K562 (cell line): ENCODE results near the gene TUBA1B. TPM values are rescaled to one million over a fixed set of nuclear protein-coding genes. Genes with fewer than 3 reads are reported as not detected.

Experiments used
- ATAC-seq: fragments of 200-7000 bp; cut with Tn5 transposase; 3 replicates; pipeline ENCODE4 v1.9.1; 2020; ENCODE audit warnings: moderate library complexity
- BruUV-seq: library from RNA; stranded (reverse); fragments of 400-500 nt; replicated peaks from 2 replicates; lab custom pipeline; 2021; lab: Mats Ljungman, UMichigan
- CTCF ChIA-PET: fragments of 300-600 bp; formaldehyde crosslinking; extraction: SDS; loops from one replicate; lab custom pipeline; 2021; ENCODE audit warnings: low intra/inter-chr PET ratio; lab: Yijun Ruan, JAX
- POLR2A ChIA-PET: fragments of 300-600, 350-650 bp; sonication (Branson Sonifier 250); formaldehyde crosslinking; extraction: SDS; loops from one replicate; lab custom pipeline; 2021; ENCODE audit warnings: antibody characterized with exemption, inconsistent platforms; lab: Yijun Ruan, JAX
- DNase-seq, 4 experiments: peaks; one replicate each; pipeline versions ENCODE4 v3.0.0 to v3.0.0-alpha.2; 2011 to 2018; ENCODE audit warnings: low spot score in 3 of 4, mixed read lengths in 3 of 4; ENCODE audit errors: extremely low read depth in 1 of 4
- FAIRE-seq: peaks from 2 replicates; lab custom pipeline; 2011; peaks lifted over from hg19 to GRCh38; lab: Jason Lieb, UNC
- H2AFZ ChIP-seq: 2 replicates; pipeline ENCODE4 v1.6.0; 2011; ENCODE audit warnings: low read depth, low read length, control low read depth, inconsistent platforms
- H3K27ac ChIP-seq: fragments of 200-600 bp; 3 replicates; pipeline ENCODE4 v1.8.0; 2011; ENCODE audit warnings: low read depth, mild to moderate bottlenecking, control low read depth, inconsistent platforms, low read length, moderate library complexity, mixed read lengths; ENCODE audit errors: extremely low read depth
- H3K27me3 ChIP-seq, 2 experiments: fragments of 300-600 bp in 1 of 2; 2 replicates in 1 of 2; 3 replicates in 1 of 2; pipeline versions ENCODE4 v1.6.0 to v1.8.0; 2011; ENCODE audit warnings: inconsistent platforms in 2 of 2, low read length in 2 of 2, mild to moderate bottlenecking in 1 of 2, mixed read lengths in 1 of 2, moderate library complexity in 1 of 2; ENCODE audit not compliant: control insufficient read depth in 2 of 2, insufficient read depth in 2 of 2
- H3K36me3 ChIP-seq: fragments of 300-600 bp; 3 replicates; pipeline ENCODE4 v1.8.0; 2011; ENCODE audit warnings: mild to moderate bottlenecking, low read length, inconsistent platforms; ENCODE audit not compliant: control insufficient read depth, insufficient read depth
- H3K4me1 ChIP-seq, 2 experiments: fragments of 200-600 bp in 1 of 2; replicated peaks in 1 of 2; 2 replicates in 1 of 2; 3 replicates in 1 of 2; pipeline versions ENCODE4 v1.5.1 to v1.8.0; 2011; ENCODE audit warnings: inconsistent platforms in 2 of 2, low read length in 2 of 2, mild to moderate bottlenecking in 1 of 2, mixed read lengths in 1 of 2, moderate library complexity in 1 of 2; ENCODE audit not compliant: control insufficient read depth in 2 of 2, insufficient read depth in 2 of 2
- H3K4me2 ChIP-seq: 2 replicates; pipeline ENCODE4 v1.6.1; 2011; ENCODE audit warnings: low read length, control low read depth, inconsistent platforms, mixed read lengths; ENCODE audit not compliant: insufficient read depth
- H3K4me3 ChIP-seq: fragments of 200-600 bp; sonication (generic), shearing (Covaris generic); 2 replicates; pipeline ENCODE4 v1.5.1; 2016; ENCODE audit warnings: control low read depth, inconsistent platforms
- H3K79me2 ChIP-seq: fragments of 200-600 bp; 3 replicates; pipeline ENCODE4 v1.8.0; 2011; ENCODE audit warnings: low read length, inconsistent platforms; ENCODE audit not compliant: control insufficient read depth, insufficient read depth
- H3K9ac ChIP-seq, 2 experiments: 2 replicates each; pipeline versions ENCODE4 v1.6.0 to v1.6.1; 2011; ENCODE audit warnings: low read depth in 2 of 2, low read length in 2 of 2, control low read depth in 1 of 2, inconsistent platforms in 1 of 2, mild to moderate bottlenecking in 1 of 2, mixed read lengths in 1 of 2; ENCODE audit not compliant: insufficient read depth in 1 of 2
- H3K9me1 ChIP-seq: one replicate; pipeline ENCODE4 v1.6.0; 2011; ENCODE audit warnings: inconsistent platforms, mild to moderate bottlenecking, low read length, moderate library complexity; ENCODE audit not compliant: control insufficient read depth, insufficient read depth
- H3K9me3 ChIP-seq: replicated peaks from 2 replicates; pipeline ENCODE4 v1.5.1; 2011; ENCODE audit warnings: low read depth, low read length, inconsistent platforms; ENCODE audit not compliant: control insufficient read depth, insufficient read depth
- H4K20me1 ChIP-seq: replicated peaks from 2 replicates; pipeline ENCODE4 v1.6.1; 2011; ENCODE audit warnings: low read length, inconsistent platforms, mixed read lengths; ENCODE audit not compliant: control insufficient read depth, insufficient read depth
- CHD2 ChIP-seq: IDR thresholded peaks from 2 replicates; pipeline ENCODE4 v1.6.1; 2011; ENCODE audit warnings: low read depth, low read length
- ELF1 ChIP-seq: fragments of 200-800 bp; sonication (Bioruptor generic); IDR thresholded peaks from 2 replicates; pipeline ENCODE4 v1.6.1; 2016; ENCODE audit warnings: missing genetic modification characterization, missing compliant biosample characterization
- ETV6 ChIP-seq, 3 experiments: fragments of 150-350 bp in 1 of 3; sonication (generic) in 1 of 3; formaldehyde crosslinking in 1 of 3; IDR thresholded peaks; 2 replicates each; pipeline versions ENCODE4 v1.6.1 to v1.8.0; 2014 to 2022; ENCODE audit warnings: borderline replicate concordance in 2 of 3, low read depth in 2 of 3, antibody characterized with exemption in 1 of 3, low read length in 1 of 3, mild to moderate bottlenecking in 1 of 3, missing genetic modification reagents in 1 of 3
- GABPA ChIP-seq: fragments of 200-800 bp; sonication (Bioruptor generic); conservative IDR thresholded peaks from 2 replicates; pipeline ENCODE4 v1.6.1; 2016; ENCODE audit warnings: low read depth, missing genetic modification characterization, missing compliant biosample characterization
- JUNB ChIP-seq: fragments of 450-650 bp; formaldehyde crosslinking; conservative IDR thresholded peaks from 2 replicates; pipeline ENCODE4 v1.4.0; 2020; ENCODE audit warnings: mild to moderate bottlenecking
- TFAM ChIP-seq: fragments of 250-450 bp; sonication (Bioruptor Pico); conservative IDR thresholded peaks from 2 replicates; pipeline ENCODE4 v1.5.0; 2021; ENCODE audit warnings: mild to moderate bottlenecking, moderate library complexity
- WGBS: fragments of 100-300 bp; shearing (Covaris generic); methylation state at CpG from one replicate; pipeline ENCODE4 v1.1.6; 2016; ENCODE audit warnings: low coverage, mixed read lengths; ENCODE audit not compliant: insufficient coverage; ENCODE audit errors: missing lambda C conversion rate; 5-methylcytosine and 5-hydroxymethylcytosine counted together
- in situ Hi-C: fragments of 300-500 bp; cut with MboI; formaldehyde crosslinking; loops from 4 replicates; pipeline ENCODE4 v1.15.0; 2018; ENCODE audit warnings: inconsistent platforms, mixed read lengths
- intact Hi-C: fragments of 100-400 bp; cut with micrococcal nuclease; formaldehyde crosslinking; loops from 2 replicates; pipeline ENCODE4 v1.14.2; 2022
- polyA plus RNA-seq, 8 experiments: library from polyadenylated mRNA; depleted of rRNA in 4 of 8; stranded (reverse) in 5 of 8; unstranded in 3 of 8; fragments of >200 nt; fragmentation: Nextera tagmentation in 2 of 8; fragmentation: Illumina TruSeq in 1 of 8; extraction: Ambion mirVana in 2 of 8; extraction: Trizol in 1 of 8; gene quantifications; 2 replicates each; pipeline versions ENCODE4 v1.2.1 to v1.2.3, GENCODE V29; 2011 to 2014; ENCODE audit warnings: inconsistent platforms in 1 of 8, missing spikeins in 1 of 8
- total RNA-seq, 7 experiments: library from RNA; depleted of rRNA in 6 of 7; stranded (reverse); fragments of >200 nt in 6 of 7; fragmentation: Illumina TruSeq in 2 of 7; extraction: Trizol in 2 of 7; gene quantifications; 2 replicates each; pipeline versions ENCODE4 v1.2.1 to v1.2.3, GENCODE V29; 2011 to 2021; ENCODE audit warnings: low replicate concordance in 1 of 7
- TF ChIP-seq, protein P1 (sequence below), 2 experiments: fragments of 450-650 bp; IDR thresholded peaks; 2 replicates each; pipeline ENCODE4 v1.6.1; 2018; ENCODE audit warnings: mild to moderate bottlenecking in 2 of 2, low read depth in 1 of 2; ENCODE audit not compliant: partially characterized antibody in 2 of 2

Gene TUBA1B
- total and polyA plus RNA-seq, 9 of the 15 experiments (the other 6 are each of a cell fraction or from before 2014, with no cell fraction given), result 2,189 to 4,624 (median 2,628) TPM

DNA sequence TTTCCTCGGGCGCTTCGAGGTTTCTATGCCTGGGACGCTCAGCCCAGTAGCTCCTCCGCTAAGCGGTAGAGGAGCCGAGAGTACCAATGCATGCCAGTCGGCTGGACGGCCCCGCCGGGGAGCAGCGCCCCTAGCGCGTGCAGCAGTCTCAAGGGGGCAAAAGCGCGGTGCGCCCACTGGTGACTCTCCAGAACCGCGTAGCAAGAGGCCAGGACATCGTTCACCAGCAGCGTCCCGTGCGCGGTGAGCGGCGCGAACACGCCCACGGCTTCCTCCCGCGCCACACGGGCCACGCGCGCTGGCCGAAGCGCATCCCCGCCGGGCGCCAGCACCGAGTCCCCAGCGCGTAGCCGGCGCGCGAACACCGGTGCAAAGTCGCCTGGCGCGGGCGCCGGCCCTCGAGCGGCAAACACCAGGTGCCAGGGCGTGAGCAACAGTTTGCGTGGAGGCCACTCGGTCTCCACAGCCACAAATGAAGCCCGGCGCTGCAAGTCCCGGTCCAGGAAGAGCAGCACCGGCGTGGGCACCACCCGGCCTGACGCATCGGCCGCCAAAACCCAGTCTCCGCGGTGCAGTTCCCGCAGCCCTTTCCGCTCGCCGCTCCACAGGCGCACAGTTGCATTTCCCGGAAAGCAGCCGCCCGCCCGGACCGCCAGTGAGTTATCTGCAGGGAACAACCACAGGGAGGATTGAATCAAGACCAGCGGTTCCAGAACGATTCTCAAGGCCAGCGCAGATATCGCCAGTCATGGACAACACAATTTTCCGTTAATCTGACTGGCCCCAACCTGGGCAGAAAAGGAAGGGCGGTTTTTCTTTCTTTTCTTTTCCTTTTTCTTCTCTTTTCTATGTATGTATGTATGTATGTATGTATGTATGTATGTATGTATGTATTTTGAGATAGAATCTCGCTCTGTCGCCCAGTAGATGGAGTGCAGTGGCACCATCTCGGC lies 41.1 kb downstream of the TUBA1B start (continued):
- TF ChIP-seq, protein P1, sequence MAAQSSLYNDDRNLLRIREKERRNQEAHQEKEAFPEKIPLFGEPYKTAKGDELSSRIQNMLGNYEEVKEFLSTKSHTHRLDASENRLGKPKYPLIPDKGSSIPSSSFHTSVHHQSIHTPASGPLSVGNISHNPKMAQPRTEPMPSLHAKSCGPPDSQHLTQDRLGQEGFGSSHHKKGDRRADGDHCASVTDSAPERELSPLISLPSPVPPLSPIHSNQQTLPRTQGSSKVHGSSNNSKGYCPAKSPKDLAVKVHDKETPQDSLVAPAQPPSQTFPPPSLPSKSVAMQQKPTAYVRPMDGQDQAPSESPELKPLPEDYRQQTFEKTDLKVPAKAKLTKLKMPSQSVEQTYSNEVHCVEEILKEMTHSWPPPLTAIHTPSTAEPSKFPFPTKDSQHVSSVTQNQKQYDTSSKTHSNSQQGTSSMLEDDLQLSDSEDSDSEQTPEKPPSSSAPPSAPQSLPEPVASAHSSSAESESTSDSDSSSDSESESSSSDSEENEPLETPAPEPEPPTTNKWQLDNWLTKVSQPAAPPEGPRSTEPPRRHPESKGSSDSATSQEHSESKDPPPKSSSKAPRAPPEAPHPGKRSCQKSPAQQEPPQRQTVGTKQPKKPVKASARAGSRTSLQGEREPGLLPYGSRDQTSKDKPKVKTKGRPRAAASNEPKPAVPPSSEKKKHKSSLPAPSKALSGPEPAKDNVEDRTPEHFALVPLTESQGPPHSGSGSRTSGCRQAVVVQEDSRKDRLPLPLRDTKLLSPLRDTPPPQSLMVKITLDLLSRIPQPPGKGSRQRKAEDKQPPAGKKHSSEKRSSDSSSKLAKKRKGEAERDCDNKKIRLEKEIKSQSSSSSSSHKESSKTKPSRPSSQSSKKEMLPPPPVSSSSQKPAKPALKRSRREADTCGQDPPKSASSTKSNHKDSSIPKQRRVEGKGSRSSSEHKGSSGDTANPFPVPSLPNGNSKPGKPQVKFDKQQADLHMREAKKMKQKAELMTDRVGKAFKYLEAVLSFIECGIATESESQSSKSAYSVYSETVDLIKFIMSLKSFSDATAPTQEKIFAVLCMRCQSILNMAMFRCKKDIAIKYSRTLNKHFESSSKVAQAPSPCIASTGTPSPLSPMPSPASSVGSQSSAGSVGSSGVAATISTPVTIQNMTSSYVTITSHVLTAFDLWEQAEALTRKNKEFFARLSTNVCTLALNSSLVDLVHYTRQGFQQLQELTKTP (IDR thresholded peaks at IDR 0.05; ENCODE audit: low read depth in 1 of 2, partially characterized antibody in 2 of 2), result no peak
- no peak for TF ChIP-seq JUNB (CRISPR knock-in tag)
- TF ChIP-seq CHD2, result no peak

DNA sequence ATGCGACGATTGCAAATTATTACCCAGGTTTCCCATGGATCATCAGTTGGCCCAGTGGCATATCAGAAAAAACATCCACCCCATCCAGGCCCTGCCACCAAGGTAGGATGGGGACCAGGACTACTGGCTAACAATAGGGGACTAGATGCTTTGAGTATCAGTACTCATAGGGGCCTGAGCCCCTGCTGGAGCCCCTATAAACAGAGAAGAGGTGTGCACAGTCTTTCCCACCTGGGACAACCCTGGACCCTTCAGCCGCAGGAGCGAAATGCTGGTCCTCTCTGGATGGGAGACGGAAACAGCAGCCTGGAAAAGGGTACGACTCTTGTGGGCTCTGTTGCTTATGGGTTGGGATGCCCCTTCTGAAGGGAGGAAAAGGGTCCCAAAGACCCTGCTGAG lies 42.3 kb downstream of the TUBA1B start:
- Histone ChIP-seq H3K9ac (peak overlapping the region in 1 of 2 experiments; percentile 68; a peak in 1 of 4 replicates), H3K27ac (no peak overlapping the region), H3K4me1 (peaks cover 54 to 62% of the 10 kb centered on the region in 2 experiments), H3K79me2 (peaks cover 7% of the 10 kb centered on the region; the same call in 1 of the 3 replicates), H4K20me1 (no peaks in the 10 kb centered on the region), H3K4me2 (peak overlapping the region; percentile 75; the same call in 1 of the 2 replicates), H3K9me3 (no peaks in the 10 kb centered on the region), H3K27me3 (no peaks in the 10 kb centered on the region), H3K9me1 (no peaks in the 10 kb centered on the region), H2AFZ (peak overlapping the region; percentile 13; the same call in 1 of the 2 replicates), H3K36me3 (no peaks in the 10 kb centered on the region), H3K4me3 (no peak overlapping the region)
- ChIA-PET POLR2A (interaction anchor here (0.6 to 4.6 kb wide), 17 partner anchors 10 to 178 kb away, joined by 3 to 61 read pairs (median 5); partner anchors contain the start of genes LMBR1L, RHEBL1 and TUBA1B), CTCF (interaction anchor here (1.0 to 2.3 kb wide), 3 partner anchors 25 to 146 kb away, joined by 6 to 21 read pairs (median 14); no protein-coding TSS in a partner anchor)
- no TSS peak for BruUV-seq
- in situ Hi-C loops, result no loop called here
- ATAC-seq, result no peak
- 56% methylated on average over 4 of the region's 6 CpGs for WGBS
- no peak for DNase-seq
- FAIRE-seq, result no peak
- intact Hi-C loops, result loop anchor here (1.0 to 2.0 kb wide), 3 partner anchors 25 to 146 kb away; no protein-coding TSS in a partner anchor
- TF ChIP-seq ELF1 (tag) (peak; percentile 34; the same call in 1 of the 2 replicates), TFAM (CRISPR knock-in tag) (no peak), GABPA (tag) (no peak), ETV6 (IDR thresholded peaks at IDR 0.05; ENCODE audit: borderline replicate concordance in 1 of 2, low read depth in 2 of 2, low read length in 1 of 2) (0 out of 4 replicates have a peak, but pooled peaks of 1 of the 2 experiments have one; percentile 11), ETV6 (CRISPR knock-in tag; IDR thresholded peaks at IDR 0.05; ENCODE audit: borderline replicate concordance) (no peak)
